Measurements from ENCODE around the gene KIAA1549. TPM values are rescaled to one million over a fixed set of nuclear protein-coding genes. Genes with fewer than 3 reads are reported as not detected.

Gene KIAA1549
- total RNA-seq, 1 donor from 2014 or later = 0.77 TPM

GRCh38 chr7:138871065-138871813 is 110.0 kb downstream of the KIAA1549 start:
- Mint-ChIP-seq H3K36me3 (ENCODE audit: low read depth) (no peaks in the 10 kb centered on the region), H3K27ac (no peak overlapping the region), H3K9me3 (no peaks in the 10 kb centered on the region), H3K27me3 (peaks cover 12% of the 10 kb centered on the region), H3K4me1 (peaks cover 13% of the 10 kb centered on the region), H3K4me3 (no peak overlapping the region)
- intact Hi-C loops (cut with micrococcal nuclease) = loop anchor here (10.0 kb wide), 1 partner anchor 866 kb away; the partner anchor contains the start of gene CREB3L2
- DNase-seq = no peak

GRCh38 chr7:138869353-138869752 is 111.8 kb downstream of the KIAA1549 start:
- H3K27me3 Mint-ChIP-seq = peaks cover 12% of the 10 kb centered on the region
- peaks cover 16% of the 10 kb centered on the region for H3K4me1 Mint-ChIP-seq
- intact Hi-C loops (cut with micrococcal nuclease) = loop anchor here (10.0 kb wide), 1 partner anchor 965 kb away; no protein-coding TSS in a partner anchor
- H3K36me3 Mint-ChIP-seq (ENCODE audit: low read depth) = no peaks in the 10 kb centered on the region
- H3K27ac Mint-ChIP-seq = no peak overlapping the region
- H3K4me3 Mint-ChIP-seq = no peak overlapping the region
- DNase-seq = no peak
- H3K9me3 Mint-ChIP-seq = no peaks in the 10 kb centered on the region

- Mint-ChIP-seq H3K27ac (no peak overlapping the region), H3K9me3 (no peaks in the 10 kb centered on the region), H3K4me3 (no peak overlapping the region), H3K36me3 (ENCODE audit: low read depth) (no peaks in the 10 kb centered on the region), H3K4me1 (peaks cover 14% of the 10 kb centered on the region), H3K27me3 (peaks cover 12% of the 10 kb centered on the region)
- no peak for DNase-seq
- intact Hi-C loops (cut with micrococcal nuclease) = loop anchor here (10.0 kb wide), 1 partner anchor 964 kb away; no protein-coding TSS in a partner anchor
These were observed 112.5 kb downstream of the KIAA1549 start for GRCh38 chr7:138868711-138869110.

GRCh38 chr7:138867744-138868143 is 113.4 kb downstream of the KIAA1549 start:
- Mint-ChIP-seq H3K4me3 (no peak overlapping the region), H3K36me3 (ENCODE audit: low read depth) (no peaks in the 10 kb centered on the region), H3K9me3 (no peaks in the 10 kb centered on the region), H3K4me1 (peaks cover 14% of the 10 kb centered on the region), H3K27me3 (peaks cover 9% of the 10 kb centered on the region), H3K27ac (no peak overlapping the region)
- no peak for DNase-seq
- intact Hi-C loops (cut with micrococcal nuclease) = loop anchor here (10.0 kb wide), 1 partner anchor 963 kb away; no protein-coding TSS in a partner anchor

GRCh38 chr7:138866353-138866752 is 114.8 kb downstream of the KIAA1549 start:
- H3K9me3 Mint-ChIP-seq = no peaks in the 10 kb centered on the region
- H3K27ac Mint-ChIP-seq = no peak overlapping the region

GRCh38 chr7:138865843-138866242 is 115.3 kb downstream of the KIAA1549 start:
- no peak overlapping the region for H3K4me3 Mint-ChIP-seq
- intact Hi-C loops (cut with micrococcal nuclease) = loop anchor here (1.0 to 10.0 kb wide), 2 partner anchors 705 to 961 kb away; no protein-coding TSS in a partner anchor
- H3K36me3 Mint-ChIP-seq (ENCODE audit: low read depth) = no peaks in the 10 kb centered on the region
- no peak overlapping the region for H3K27ac Mint-ChIP-seq
- H3K4me1 Mint-ChIP-seq = peaks cover 14% of the 10 kb centered on the region
- peaks cover 2% of the 10 kb centered on the region for H3K27me3 Mint-ChIP-seq
- DNase-seq = peak; percentile 88
- H3K9me3 Mint-ChIP-seq = no peaks in the 10 kb centered on the region

More at GRCh38 chr7:138866353-138866752, 114.8 kb downstream of the KIAA1549 start:
- Mint-ChIP-seq H3K4me1 (peaks cover 14% of the 10 kb centered on the region), H3K36me3 (ENCODE audit: low read depth) (no peaks in the 10 kb centered on the region), H3K27me3 (peaks cover 5% of the 10 kb centered on the region), H3K4me3 (no peak overlapping the region)
- no peak for DNase-seq
- intact Hi-C loops (cut with micrococcal nuclease) = loop anchor here (1.0 to 10.0 kb wide), 2 partner anchors 705 to 962 kb away; no protein-coding TSS in a partner anchor

- peaks cover 14% of the 10 kb centered on the region for H3K4me1 Mint-ChIP-seq
- no peak overlapping the region for H3K4me3 Mint-ChIP-seq
- H3K27me3 Mint-ChIP-seq = peaks cover 2% of the 10 kb centered on the region
- no peaks in the 10 kb centered on the region for H3K36me3 Mint-ChIP-seq (ENCODE audit: low read depth)
- no peak overlapping the region for H3K27ac Mint-ChIP-seq
- intact Hi-C loops (cut with micrococcal nuclease) = loop anchor here (10.0 kb wide), 1 partner anchor 960 kb away; no protein-coding TSS in a partner anchor
- no peak for DNase-seq
- H3K9me3 Mint-ChIP-seq = no peaks in the 10 kb centered on the region
These were observed 116.5 kb downstream of the KIAA1549 start for GRCh38 chr7:138864667-138865066.

GRCh38 chr7:138863931-138864330 is 117.3 kb downstream of the KIAA1549 start:
- Mint-ChIP-seq H3K4me3 (no peak overlapping the region), H3K27me3 (peaks cover 2% of the 10 kb centered on the region), H3K4me1 (peaks cover 14% of the 10 kb centered on the region), H3K9me3 (no peaks in the 10 kb centered on the region), H3K27ac (no peak overlapping the region), H3K36me3 (ENCODE audit: low read depth) (no peaks in the 10 kb centered on the region)
- DNase-seq = no peak
- intact Hi-C loops (cut with micrococcal nuclease) = loop anchor here (10.0 kb wide), 1 partner anchor 959 kb away; no protein-coding TSS in a partner anchor

GRCh38 chr7:138861051-138861450 is 120.1 kb downstream of the KIAA1549 start:
- Mint-ChIP-seq H3K4me3 (no peak overlapping the region), H3K27ac (no peak overlapping the region), H3K9me3 (peaks cover 14% of the 10 kb centered on the region), H3K4me1 (peaks cover 10% of the 10 kb centered on the region), H3K27me3 (no peaks in the 10 kb centered on the region), H3K36me3 (ENCODE audit: low read depth) (no peaks in the 10 kb centered on the region)
- intact Hi-C loops (cut with micrococcal nuclease) = loop anchor here (10.0 kb wide), 1 partner anchor 956 kb away; no protein-coding TSS in a partner anchor
- DNase-seq = no peak

- H3K27ac Mint-ChIP-seq = no peak overlapping the region
- H3K4me3 Mint-ChIP-seq = no peak overlapping the region
These were observed 123.5 kb downstream of the KIAA1549 start for GRCh38 chr7:138857728-138858127.

GRCh38 chr7:138854115-138854645 is 127.0 kb downstream of the KIAA1549 start:
- peaks cover 14% of the 10 kb centered on the region for H3K9me3 Mint-ChIP-seq
- H3K27ac Mint-ChIP-seq = no peak overlapping the region
- intact Hi-C loops (cut with micrococcal nuclease) = no loop called here

More at GRCh38 chr7:138857728-138858127, 123.5 kb downstream of the KIAA1549 start:
- H3K36me3 Mint-ChIP-seq (ENCODE audit: low read depth) = no peaks in the 10 kb centered on the region
- peaks cover 4% of the 10 kb centered on the region for H3K4me1 Mint-ChIP-seq
- H3K27me3 Mint-ChIP-seq = peaks cover 2% of the 10 kb centered on the region
- intact Hi-C loops (cut with micrococcal nuclease) = no loop called here
- peaks cover 14% of the 10 kb centered on the region for H3K9me3 Mint-ChIP-seq
- DNase-seq = no peak

GRCh38 chr7:138853448-138853847 is 127.7 kb downstream of the KIAA1549 start:
- DNase-seq = no peak
- Mint-ChIP-seq H3K4me3 (no peak overlapping the region), H3K27ac (no peak overlapping the region), H3K27me3 (peaks cover 18% of the 10 kb centered on the region), H3K4me1 (peaks cover 4% of the 10 kb centered on the region), H3K36me3 (ENCODE audit: low read depth) (no peaks in the 10 kb centered on the region), H3K9me3 (peaks cover 13% of the 10 kb centered on the region)
- intact Hi-C loops (cut with micrococcal nuclease) = no loop called here

More at GRCh38 chr7:138854115-138854645, 127.0 kb downstream of the KIAA1549 start:
- no peaks in the 10 kb centered on the region for H3K36me3 Mint-ChIP-seq (ENCODE audit: low read depth)
- H3K4me1 Mint-ChIP-seq = peaks cover 4% of the 10 kb centered on the region
- H3K27me3 Mint-ChIP-seq = peaks cover 13% of the 10 kb centered on the region
- no peak overlapping the region for H3K4me3 Mint-ChIP-seq
- DNase-seq = no peak

- peaks cover 5% of the 10 kb centered on the region for H3K9me3 Mint-ChIP-seq
- peaks cover 25% of the 10 kb centered on the region for H3K27me3 Mint-ChIP-seq
- H3K27ac Mint-ChIP-seq = no peak overlapping the region
- no peak overlapping the region for H3K4me3 Mint-ChIP-seq
- peaks cover 4% of the 10 kb centered on the region for H3K4me1 Mint-ChIP-seq
- intact Hi-C loops (cut with micrococcal nuclease) = no loop called here
- H3K36me3 Mint-ChIP-seq (ENCODE audit: low read depth) = no peaks in the 10 kb centered on the region
- DNase-seq = no peak
These were observed 128.7 kb downstream of the KIAA1549 start for GRCh38 chr7:138852469-138852868.

- H3K9me3 Mint-ChIP-seq = no peaks in the 10 kb centered on the region
- H3K4me3 Mint-ChIP-seq = no peak overlapping the region
- DNase-seq = no peak
- no peak overlapping the region for H3K27ac Mint-ChIP-seq
- peaks cover 4% of the 10 kb centered on the region for H3K4me1 Mint-ChIP-seq
- no peaks in the 10 kb centered on the region for H3K36me3 Mint-ChIP-seq (ENCODE audit: low read depth)
- intact Hi-C loops (cut with micrococcal nuclease) = no loop called here
- peaks cover 30% of the 10 kb centered on the region for H3K27me3 Mint-ChIP-seq
These were observed 131.5 kb downstream of the KIAA1549 start for GRCh38 chr7:138849701-138850100.
